Measurements from ENCODE around the gene SLC35B1. TPM values are rescaled to one million over a fixed set of nuclear protein-coding genes. Genes with fewer than 3 reads are reported as not detected.

SLC35B1 gene
- total and polyA plus RNA-seq, 7 experiments from 2014 or later: 23.4 to 83.0 (median 44.6) TPM

DNA sequence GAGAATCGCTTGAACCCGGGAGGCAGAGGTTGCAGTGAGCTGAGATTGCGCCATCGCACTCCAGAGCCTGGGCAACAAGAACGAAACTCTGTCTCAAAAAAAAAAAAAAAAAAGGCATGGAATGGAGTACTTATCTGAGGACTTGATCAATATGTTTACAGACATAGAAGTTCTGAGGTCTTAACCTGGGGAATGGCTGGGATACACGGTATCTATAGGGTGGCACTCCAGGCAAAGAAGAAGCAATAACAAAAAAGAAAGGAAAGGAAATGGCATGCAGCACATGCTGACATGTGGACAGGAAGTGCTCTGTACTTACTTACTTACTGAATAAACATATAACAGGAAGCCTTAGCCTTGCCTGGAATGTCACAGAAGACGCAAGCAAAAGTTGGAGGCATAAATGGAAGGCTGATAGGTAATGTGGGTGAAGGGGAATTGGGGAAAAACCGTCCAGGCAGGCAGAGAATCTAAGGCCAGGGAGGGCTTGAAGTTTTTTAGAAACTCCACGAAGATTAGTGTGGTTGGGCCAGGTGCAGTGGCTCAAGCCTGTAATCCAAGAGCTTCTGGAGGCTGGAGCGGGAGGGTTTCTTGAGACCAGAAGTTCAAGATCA, 19.8 kb downstream of the SLC35B1 start:
- H3K4me1 Mint-ChIP-seq: peaks cover 28 to 67% (median 53%) of the 10 kb centered on the region in 7 donors
- peak overlapping the region; percentile 86 to 100 (median 90) for H3K4me3 Mint-ChIP-seq
- H3K4me3 ChIP-seq (ENCODE audit: low read length): peak overlapping the region; percentile 67
- no peaks in the 10 kb centered on the region for H3K27me3 ChIP-seq (ENCODE audit: control insufficient read depth in 2 of 2, insufficient read depth in 2 of 2, low read length in 2 of 2)
- H3K36me3 ChIP-seq (ENCODE audit: control insufficient read depth in 2 of 3, insufficient read depth in 3 of 3, low read length in 3 of 3): no peaks in the 10 kb centered on the region
- peaks cover 0 to 4% (median 0%) of the 10 kb centered on the region in 11 donors for H3K9me3 Mint-ChIP-seq
- H3K27me3 Mint-ChIP-seq: no peaks in the 10 kb centered on the region
- ATAC-seq (peak; percentile 85), DNase-seq (peak in 7 of 9 donors; percentile 44 to 67 (median 56))
- ChIA-PET CTCF (interaction anchor here (0.8 to 2.4 kb wide), 5 partner anchors 8 to 118 kb away, joined by 3 to 15 read pairs (median 4); no protein-coding TSS in a partner anchor), POLR2A (interaction anchor here (0.7 to 2.4 kb wide), 14 partner anchors 9 to 857 kb away, joined by 3 to 10 read pairs (median 5); partner anchors contain the start of genes CALCOCO2, FAM117A, KAT7 and SLC35B1)
- H3K27ac ChIP-seq (ENCODE audit: low read depth, low read length): peak overlapping the region; percentile 80
- intact Hi-C loops (cut with micrococcal nuclease): loop anchor here (1.0 kb wide), 1 partner anchor 10 kb away; the partner anchor contains the start of gene SPOP (in 2 of the 2)
- peak overlapping the region; percentile 95 to 99 (median 98) for H3K27ac Mint-ChIP-seq
- H3K4me1 ChIP-seq (ENCODE audit: control insufficient read depth in 2 of 2, insufficient read depth in 2 of 2, low read length in 2 of 2): peaks cover 21 to 43% of the 10 kb centered on the region in 2 donors
- H3K36me3 Mint-ChIP-seq: peaks cover 4 to 10% (median 5%) of the 10 kb centered on the region in 5 donors
- H3K9me3 ChIP-seq (ENCODE audit: control insufficient read depth in 2 of 3, low read length in 3 of 3): no peaks in the 10 kb centered on the region

DNA sequence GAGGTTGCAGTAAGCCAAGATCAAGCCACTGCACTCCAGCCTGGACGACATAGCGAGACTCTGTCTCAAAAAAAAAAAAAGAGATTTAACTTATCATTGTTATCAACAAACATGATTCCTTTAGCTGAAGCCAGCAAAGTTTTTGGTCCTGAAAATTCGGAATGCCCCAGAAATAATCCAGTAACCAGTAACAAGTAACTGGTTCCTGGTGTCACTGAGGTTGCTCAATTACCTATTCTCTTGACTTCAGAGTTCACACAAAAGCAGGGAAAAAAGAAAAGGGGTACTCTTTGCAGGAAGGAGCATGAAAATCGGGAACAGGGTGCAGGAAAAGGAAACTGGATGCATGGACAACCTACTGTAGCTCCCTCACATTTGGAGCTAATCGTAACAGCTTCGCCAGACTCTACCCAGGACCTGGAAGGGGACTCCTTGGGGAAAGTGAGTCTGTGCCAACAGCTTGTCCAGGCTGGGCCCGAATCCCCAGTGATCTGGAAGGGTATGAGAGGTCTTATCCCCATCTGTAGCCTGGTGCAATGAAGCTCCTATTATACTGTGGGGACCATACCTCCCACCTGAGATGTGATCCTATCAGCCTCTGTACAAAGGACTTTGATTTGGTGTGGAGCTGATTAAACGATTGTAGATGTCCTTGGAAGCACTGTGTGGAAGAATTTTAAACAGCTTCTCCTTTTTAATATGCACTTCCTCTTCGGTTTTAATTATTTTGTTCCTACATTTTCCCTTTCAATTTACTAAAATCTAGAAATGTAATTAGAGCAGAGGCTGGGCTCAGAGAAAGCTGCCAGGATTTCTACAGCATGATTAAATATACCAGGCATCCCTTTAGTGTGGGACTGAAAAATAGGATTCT, 26.4 kb downstream of the SLC35B1 start:
- ChIA-PET CTCF (interaction anchor here (0.8 to 2.8 kb wide), 4 partner anchors 14 to 125 kb away, joined by 3 to 18 read pairs (median 4); partner anchors contain the start of gene SLC35B1), POLR2A (interaction anchor here (0.5 to 1.6 kb wide), 4 partner anchors 15 to 635 kb away, joined by 3 to 5 read pairs (median 4); partner anchors contain the start of gene KAT7)
- peak overlapping the region in 2 of 9 donors; percentile 55 to 58 for H3K27ac Mint-ChIP-seq
- peaks cover 12 to 35% (median 23%) of the 10 kb centered on the region in 7 donors for H3K4me1 Mint-ChIP-seq
- Histone ChIP-seq H3K9me3 (ENCODE audit: control insufficient read depth in 2 of 3, low read length in 3 of 3) (no peaks in the 10 kb centered on the region), H3K4me3 (ENCODE audit: low read length) (no peak overlapping the region), H3K27ac (ENCODE audit: low read depth, low read length) (no peak overlapping the region), H3K27me3 (ENCODE audit: control insufficient read depth in 2 of 2, insufficient read depth in 2 of 2, low read length in 2 of 2) (no peaks in the 10 kb centered on the region), H3K36me3 (ENCODE audit: control insufficient read depth in 2 of 3, insufficient read depth in 3 of 3, low read length in 3 of 3) (no peaks in the 10 kb centered on the region), H3K4me1 (ENCODE audit: control insufficient read depth in 2 of 2, insufficient read depth in 2 of 2, low read length in 2 of 2) (peaks cover 8 to 12% of the 10 kb centered on the region in 2 donors)
- no peak for ATAC-seq
- no peak for DNase-seq
- peaks cover 0 to 13% (median 0%) of the 10 kb centered on the region in 5 donors for H3K27me3 Mint-ChIP-seq
- H3K9me3 Mint-ChIP-seq: peaks cover 0 to 12% (median 0%) of the 10 kb centered on the region in 11 donors
- H3K36me3 Mint-ChIP-seq: peaks cover 0 to 14% (median under 1%) of the 10 kb centered on the region in 5 donors
- intact Hi-C loops (cut with micrococcal nuclease): no loop called here
- H3K4me3 Mint-ChIP-seq: peak overlapping the region in 1 of 10 donors; percentile 5

DNA sequence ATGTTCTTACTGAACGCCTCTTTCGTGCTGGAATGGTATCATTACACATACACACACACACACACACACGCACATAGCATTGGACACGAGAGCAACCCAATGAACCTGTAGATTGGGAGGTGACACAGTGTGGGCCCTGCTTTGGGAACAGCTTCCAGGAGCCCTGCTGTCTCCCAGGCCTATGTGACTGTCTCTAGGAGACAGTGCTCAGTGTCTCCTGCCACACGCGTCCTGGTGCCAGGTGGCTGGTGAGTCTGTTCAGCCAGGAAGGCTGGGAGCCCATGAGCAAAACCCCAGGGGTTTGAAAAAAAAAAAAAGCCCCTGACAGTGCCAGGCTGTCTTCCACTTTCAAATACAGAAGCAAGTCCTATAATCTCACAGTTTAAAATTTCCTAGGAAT, 27.4 kb downstream of the SLC35B1 start:
- Histone ChIP-seq H3K9me3 (ENCODE audit: control insufficient read depth in 2 of 3, low read length in 3 of 3) (no peaks in the 10 kb centered on the region), H3K27ac (ENCODE audit: low read depth, low read length) (no peak overlapping the region), H3K36me3 (ENCODE audit: control insufficient read depth in 2 of 3, insufficient read depth in 3 of 3, low read length in 3 of 3) (peaks cover 0 to 2% (median 0%) of the 10 kb centered on the region in 3 experiments), H3K4me3 (ENCODE audit: low read length) (no peak overlapping the region), H3K4me1 (ENCODE audit: control insufficient read depth in 2 of 2, insufficient read depth in 2 of 2, low read length in 2 of 2) (peaks cover 17 to 20% of the 10 kb centered on the region in 2 donors), H3K27me3 (ENCODE audit: control insufficient read depth in 2 of 2, insufficient read depth in 2 of 2, low read length in 2 of 2) (no peaks in the 10 kb centered on the region)
- Mint-ChIP-seq H3K27ac (peak overlapping the region in 7 of 9 donors; percentile 19 to 71 (median 54)), H3K4me1 (peaks cover 21 to 45% (median 32%) of the 10 kb centered on the region in 7 donors), H3K27me3 (peaks cover 0 to 13% (median 0%) of the 10 kb centered on the region in 5 donors), H3K36me3 (peaks cover 0 to 14% (median 5%) of the 10 kb centered on the region in 5 donors), H3K4me3 (peak overlapping the region in 1 of 10 donors; percentile 17), H3K9me3 (peaks cover 0 to 12% (median 0%) of the 10 kb centered on the region in 11 donors)
- CTCF ChIA-PET: interaction anchor here (2.8 kb wide), 1 partner anchor 15 kb away, joined by 18 read pairs; no protein-coding TSS in a partner anchor
- no peak for DNase-seq
- intact Hi-C loops (cut with micrococcal nuclease): no loop called here
- POLR2A ChIA-PET: interaction anchor here (1.2 to 2.0 kb wide), 2 partner anchors 60 to 82 kb away, joined by 3 to 5 read pairs; no protein-coding TSS in a partner anchor
- ATAC-seq: no peak

GRCh38 chr17:49677933-49678847, 29.6 kb downstream of the SLC35B1 start, which contains the start of gene SPOP:
Gene SPOP, minus strand, starts transcription at chr17:49678097. Its CDS starts 55,287 bp downstream, at chr17:49622810.
- Mint-ChIP-seq H3K36me3 (peaks cover 0 to 18% (median 14%) of the 10 kb centered on the region in 5 donors), H3K4me3 (peak within 1 kb of the TSS; percentile 88 to 98 (median 94)), H3K27ac (peak within 1 kb of the TSS; percentile 94 to 100 (median 98)), H3K9me3 (peaks cover 0 to 12% (median 0%) of the 10 kb centered on the region in 11 donors), H3K27me3 (peaks cover 0 to 13% (median 0%) of the 10 kb centered on the region in 5 donors), H3K4me1 (peaks cover 36 to 65% (median 47%) of the 10 kb centered on the region in 7 donors)
- peak within 1 kb of the TSS; percentile 87 for H3K27ac ChIP-seq (ENCODE audit: low read depth, low read length)
- H3K4me3 ChIP-seq (ENCODE audit: low read length): peak within 1 kb of the TSS; percentile 88
- no peaks in the 10 kb centered on the region for H3K27me3 ChIP-seq (ENCODE audit: control insufficient read depth in 2 of 2, insufficient read depth in 2 of 2, low read length in 2 of 2)
- ATAC-seq: peak; percentile 98
- peaks cover 25 to 26% of the 10 kb centered on the region in 2 donors for H3K4me1 ChIP-seq (ENCODE audit: control insufficient read depth in 2 of 2, insufficient read depth in 2 of 2, low read length in 2 of 2)
- intact Hi-C loops (cut with micrococcal nuclease): loop anchor here (1.0 to 10.0 kb wide), 18 partner anchors 10 to 1706 kb away; partner anchors contain the start of genes FAM117A (in 2 of the 2), KAT7 (in 2 of the 2), PHB1 (in 2 of the 2) and PPP1R9B (in 2 of the 2)
- H3K9me3 ChIP-seq (ENCODE audit: control insufficient read depth in 2 of 3, low read length in 3 of 3): no peaks in the 10 kb centered on the region
- peaks cover 0 to 7% (median 0%) of the 10 kb centered on the region in 3 experiments for H3K36me3 ChIP-seq (ENCODE audit: control insufficient read depth in 2 of 3, insufficient read depth in 3 of 3, low read length in 3 of 3)
- POLR2A ChIA-PET: interaction anchor here (1.0 to 2.0 kb wide), 8 partner anchors 8 to 86 kb away, joined by 3 to 11 read pairs (median 6); partner anchors contain the start of gene FAM117A
- DNase-seq: peak; percentile 94 to 100 (median 99)
- CTCF ChIA-PET: interaction anchor here (0.6 to 1.9 kb wide), 2 partner anchors 18 to 30 kb away, joined by 3 to 6 read pairs; partner anchors contain the start of gene SLC35B1
